LNCaP clone FGC (cell line): Measurements from ENCODE around the gene ECPAS.
"Not testable (repeated sequence)": the region's sequence is repeated elsewhere in the genome, so short reads cannot be mapped to it uniquely, and the experiment has no call there.

Source experiments
- DNase-seq: peaks from one replicate; pipeline ENCODE4 v3.0.0-alpha.2; 2011; ENCODE audit warnings: low read depth
- H3K4me3 ChIP-seq: 2 replicates; pipeline ENCODE4 v1.5.1; 2011; ENCODE audit warnings: mild to moderate bottlenecking, low read depth, low read length, control low read depth
- CTCF ChIP-seq: IDR thresholded peaks from 2 replicates; pipeline ENCODE4 v1.5.1; 2012; ENCODE audit warnings: mild to moderate bottlenecking; ENCODE audit not compliant: control insufficient read depth, insufficient read depth; ENCODE audit errors: extremely low read depth

ECPAS gene

GRCh38 chr9:111501005-111501562 lies 16.9 kb upstream of the ECPAS start:
- TF ChIP-seq CTCF, result no peak
- H3K4me3 ChIP-seq, result no peak overlapping the region
- no peak for DNase-seq

GRCh38 chr9:111497196-111497595 lies 13.0 kb upstream of the ECPAS start:
- H3K4me3 ChIP-seq, DNase-seq: not testable (repeated sequence)

- no peak for DNase-seq
- no peak for TF ChIP-seq CTCF
- peak overlapping the region; percentile 83 for H3K4me3 ChIP-seq
Measured at GRCh38 chr9:111484572-111484894, 350 bp upstream of the ECPAS start.

GRCh38 chr9:111483439-111483857 lies 735 bp downstream of the ECPAS start:
- DNase-seq, result no peak
- no peak for TF ChIP-seq CTCF
- H3K4me3 ChIP-seq, result peak overlapping the region; percentile 83

- DNase-seq, result no peak
- no peak for TF ChIP-seq CTCF
- H3K4me3 ChIP-seq, result peak overlapping the region; percentile 83
Measured at GRCh38 chr9:111482694-111483438, 1.3 kb downstream of the ECPAS start.

GRCh38 chr9:111481885-111482636 lies 2.1 kb downstream of the ECPAS start:
- no peak for TF ChIP-seq CTCF
- DNase-seq, result peak; percentile 88
- H3K4me3 ChIP-seq, result peak overlapping the region; percentile 83

GRCh38 chr9:111477677-111478076 lies 6.5 kb downstream of the ECPAS start:
- no peak overlapping the region for H3K4me3 ChIP-seq
- no peak for TF ChIP-seq CTCF
- no peak for DNase-seq
